Smooth muscle cell (in vitro differentiated cells): ENCODE measurements around the gene NFIX. TPM values are rescaled to one million over a fixed set of nuclear protein-coding genes. Genes with fewer than 3 reads are reported as not detected.

ENCODE experiments used
- DNase-seq: peaks from one replicate; lab custom pipeline; 2025; ENCODE audit not compliant: unreplicated experiment; lab: John Stamatoyannopoulos, UW
- H2AFZ ChIP-seq: fragments of 200-600 bp; sonication (generic); 2 replicates; pipeline ENCODE4 v1.6.0; 2016; ENCODE audit warnings: antibody characterized with exemption, low read depth, mild to moderate bottlenecking
- H3F3A ChIP-seq: fragments of 200-600 bp; sonication (generic); 2 replicates; pipeline ENCODE4 v1.6.0; 2017; ENCODE audit warnings: antibody characterized with exemption, low read depth
- H3K27ac ChIP-seq: fragments of 200-600 bp; sonication (generic); 2 replicates; pipeline ENCODE4 v1.5.1; 2016; ENCODE audit warnings: low read depth, mild to moderate bottlenecking
- H3K27me3 ChIP-seq: fragments of 200-600 bp; sonication (generic); 2 replicates; pipeline ENCODE4 v1.6.1; 2016; ENCODE audit warnings: low read depth, mild to moderate bottlenecking
- H3K36me3 ChIP-seq: fragments of 200-600 bp; sonication (generic); 2 replicates; pipeline ENCODE4 v1.5.1; 2016; ENCODE audit warnings: low read depth
- H3K4me1 ChIP-seq: fragments of 200-600 bp; sonication (generic); 2 replicates; pipeline ENCODE4 v1.5.1; 2016; ENCODE audit warnings: low read depth
- H3K4me2 ChIP-seq: fragments of 200-600 bp; sonication (generic); 2 replicates; pipeline ENCODE4 v1.6.0; 2016; ENCODE audit warnings: mild to moderate bottlenecking
- H3K4me3 ChIP-seq: fragments of 200-600 bp; sonication (generic); 2 replicates; pipeline ENCODE4 v1.5.1; 2016; ENCODE audit warnings: mild to moderate bottlenecking
- H3K79me2 ChIP-seq: fragments of 200-600 bp; sonication (generic); 2 replicates; pipeline ENCODE4 v1.6.0; 2016; ENCODE audit warnings: low read depth, mild to moderate bottlenecking
- H3K9ac ChIP-seq: fragments of 200-600 bp; sonication (generic); 2 replicates; pipeline ENCODE4 v1.6.0; 2016; ENCODE audit warnings: low read depth
- H3K9me3 ChIP-seq: fragments of 200-600 bp; sonication (generic); replicated peaks from 2 replicates; pipeline ENCODE4 v1.5.1; 2016; ENCODE audit warnings: low read depth
- H4K20me1 ChIP-seq: fragments of 200-600 bp; sonication (generic); 2 replicates; pipeline ENCODE4 v1.6.0; 2016; ENCODE audit warnings: low read depth
- CTCF ChIP-seq: fragments of 200-600 bp; sonication (generic); IDR thresholded peaks from 2 replicates; pipeline ENCODE4 v1.5.1; 2017; ENCODE audit warnings: borderline replicate concordance, mild to moderate bottlenecking, antibody characterized with exemption; ENCODE audit not compliant: insufficient read depth, poor library complexity, severe bottlenecking
- WGBS: methylation state at CpG from one replicate; pipeline ENCODE4 v1.1.7; 2016; ENCODE audit warnings: low lambda C conversion rate; 5-methylcytosine and 5-hydroxymethylcytosine counted together
- polyA plus RNA-seq: library from polyadenylated mRNA; unstranded; fragments of >200 nt; fragmentation: Nextera tagmentation; extraction: Ambion mirVana; gene quantifications from 2 replicates; pipeline ENCODE4 v1.2.1, GENCODE V29; 2016
- total RNA-seq: library from RNA; depleted of rRNA; stranded (reverse); fragments of >200 nt; gene quantifications from 2 replicates; pipeline ENCODE4 v1.2.3, GENCODE V29; 2014

Gene NFIX
- total and polyA plus RNA-seq, 2 experiments from 2014 or later: 1.9 to 2.3 TPM

GRCh38 chr19:13093407-13094105 lies 98.3 kb downstream of the NFIX start:
- Histone ChIP-seq H3K9ac (no peak overlapping the region), H3K36me3 (no peaks in the 10 kb centered on the region)

GRCh38 chr19:13094106-13094504 lies 98.8 kb downstream of the NFIX start:
- Histone ChIP-seq H3F3A (peaks cover 4% of the 10 kb centered on the region), H3K4me3 (no peak overlapping the region), H3K27me3 (peaks cover 47% of the 10 kb centered on the region), H3K36me3 (no peaks in the 10 kb centered on the region), H3K4me1 (peaks cover 35% of the 10 kb centered on the region), H3K4me2 (no peak overlapping the region), H3K79me2 (no peaks in the 10 kb centered on the region), H4K20me1 (peaks cover 11% of the 10 kb centered on the region), H3K9ac (no peak overlapping the region), H3K9me3 (no peaks in the 10 kb centered on the region), H2AFZ (no peak overlapping the region), H3K27ac (no peak overlapping the region)
- no peak for DNase-seq
- no peak for TF ChIP-seq CTCF
- 41% methylated on average over 5 of the region's 5 CpGs for WGBS

More at GRCh38 chr19:13093407-13094105, 98.3 kb downstream of the NFIX start:
- no peak overlapping the region for H3K27ac ChIP-seq
- peaks cover 11% of the 10 kb centered on the region for H4K20me1 ChIP-seq
- H2AFZ ChIP-seq: no peak overlapping the region
- peaks cover 35% of the 10 kb centered on the region for H3K4me1 ChIP-seq
- DNase-seq: peak; percentile 36
- peak; percentile 86 for TF ChIP-seq CTCF
- H3K4me3 ChIP-seq: no peak overlapping the region
- peaks cover 4% of the 10 kb centered on the region for H3F3A ChIP-seq
- no peak overlapping the region for H3K4me2 ChIP-seq
- no peaks in the 10 kb centered on the region for H3K79me2 ChIP-seq
- 45% methylated on average over 12 of the region's 12 CpGs for WGBS
- no peaks in the 10 kb centered on the region for H3K9me3 ChIP-seq
- H3K27me3 ChIP-seq: peaks cover 41% of the 10 kb centered on the region

GRCh38 chr19:13094771-13095392 lies 99.6 kb downstream of the NFIX start:
- TF ChIP-seq CTCF: no peak
- H3K27me3 ChIP-seq: peaks cover 48% of the 10 kb centered on the region
- H3K36me3 ChIP-seq: no peaks in the 10 kb centered on the region
- H3K9me3 ChIP-seq: no peaks in the 10 kb centered on the region
- peaks cover 35% of the 10 kb centered on the region for H3K4me1 ChIP-seq
- H3K79me2 ChIP-seq: no peaks in the 10 kb centered on the region
- no peak overlapping the region for H2AFZ ChIP-seq
- no peak overlapping the region for H3K4me3 ChIP-seq
- peaks cover 11% of the 10 kb centered on the region for H4K20me1 ChIP-seq
- peaks cover 8% of the 10 kb centered on the region for H3F3A ChIP-seq
- no peak overlapping the region for H3K4me2 ChIP-seq
- no peak for DNase-seq
- H3K9ac ChIP-seq: no peak overlapping the region
- no peak overlapping the region for H3K27ac ChIP-seq
- 22% methylated on average over 14 of the region's 16 CpGs for WGBS
